Occipital lobe (tissue), 2 donors: ENCODE measurements around the gene EGFL6. TPM values are rescaled to one million over a fixed set of nuclear protein-coding genes. Genes with fewer than 3 reads are reported as not detected.

Experiments
- DNase-seq: peaks from one replicate; lab custom pipeline; 2025; lab: John Stamatoyannopoulos, UW
- total RNA-seq: library from RNA; depleted of rRNA; stranded (reverse); fragments of >200 nt; gene quantifications from one replicate; pipeline ENCODE4 v1.2.3, GENCODE V29; 2014

EGFL6 gene
- total RNA-seq: 0.31 TPM

- DNase-seq: no peak
These were observed at the start of gene EGFL6 for GRCh38 chrX:13569479-13570260. EGFL6 (plus strand) TSS chrX:13569601; CDS start chrX:13569862, 261 bp downstream.

GRCh38 chrX:13520351-13520750, 49.0 kb upstream of the EGFL6 start:
- DNase-seq: no peak

GRCh38 chrX:13520936-13521335, 48.5 kb upstream of the EGFL6 start:
- DNase-seq: no peak

- DNase-seq: no peak
These were observed 46.6 kb upstream of the EGFL6 start for GRCh38 chrX:13522811-13523210.

- DNase-seq: no peak
These were observed 35.7 kb upstream of the EGFL6 start for GRCh38 chrX:13533726-13534125.

GRCh38 chrX:13535376-13536165, 33.8 kb upstream of the EGFL6 start:
- DNase-seq: no peak

- no peak for DNase-seq
These were observed 32.9 kb upstream of the EGFL6 start for GRCh38 chrX:13536551-13536950.

GRCh38 chrX:13538414-13538813, 31.0 kb upstream of the EGFL6 start:
- DNase-seq: no peak

- DNase-seq: no peak
These were observed 28.8 kb upstream of the EGFL6 start for GRCh38 chrX:13540602-13541001.

- no peak for DNase-seq
These were observed 23.7 kb upstream of the EGFL6 start for GRCh38 chrX:13545726-13546125.

- DNase-seq: no peak
These were observed 21.7 kb upstream of the EGFL6 start for GRCh38 chrX:13547671-13548070.

- no peak for DNase-seq
These were observed 19.1 kb upstream of the EGFL6 start for GRCh38 chrX:13550346-13550745.

GRCh38 chrX:13551610-13552009, 17.8 kb upstream of the EGFL6 start:
- no peak for DNase-seq

- DNase-seq: no peak
These were observed 16.5 kb upstream of the EGFL6 start for GRCh38 chrX:13552892-13553291.

GRCh38 chrX:13565511-13565910, 3.9 kb upstream of the EGFL6 start:
- DNase-seq: no peak

- no peak for DNase-seq
These were observed 832 bp downstream of the EGFL6 start for GRCh38 chrX:13570261-13570605.

GRCh38 chrX:13571136-13571535, 1.7 kb downstream of the EGFL6 start:
- no peak for DNase-seq

GRCh38 chrX:13574600-13574999, 5.2 kb downstream of the EGFL6 start:
- no peak for DNase-seq

GRCh38 chrX:13579661-13580060, 10.3 kb downstream of the EGFL6 start:
- no peak for DNase-seq

- no peak for DNase-seq
These were observed 12.2 kb downstream of the EGFL6 start for GRCh38 chrX:13581554-13581953.

GRCh38 chrX:13587786-13588477, 18.5 kb downstream of the EGFL6 start:
- DNase-seq: no peak

GRCh38 chrX:13590207-13590606, 20.8 kb downstream of the EGFL6 start:
- no peak for DNase-seq
